GM12878 (cell line): ENCODE results near the gene CDCP2.

Experiments
- BMI1 ChIP-seq: fragments of 450-650 bp; IDR thresholded peaks from 2 replicates; pipeline ENCODE4 v1.6.1; 2016; ENCODE audit warnings: mild to moderate bottlenecking, moderate library complexity, borderline replicate concordance
- EZH2 ChIP-seq: IDR thresholded peaks from 2 replicates; pipeline ENCODE4 v1.6.1; 2012; ENCODE audit warnings: low read depth, mild to moderate bottlenecking, control low read depth, inconsistent platforms, low read length, borderline replicate concordance; ENCODE audit not compliant: control insufficient read depth
- KDM1A ChIP-seq: fragments of 200-600 bp; sonication (generic); IDR thresholded peaks from 2 replicates; pipeline ENCODE4 v1.6.1; 2016; ENCODE audit warnings: borderline replicate concordance
- MEF2A ChIP-seq: IDR thresholded peaks from 2 replicates; pipeline ENCODE4 v1.6.1; 2011; ENCODE audit warnings: low read depth, mild to moderate bottlenecking, low read length, moderate library complexity; ENCODE audit not compliant: insufficient read depth
- RAD51 ChIP-seq: fragments of 450-650 bp; IDR thresholded peaks from 2 replicates; pipeline ENCODE4 v1.6.1; 2016; ENCODE audit warnings: moderate library complexity, mild to moderate bottlenecking, inconsistent platforms
- RUNX3 ChIP-seq: IDR thresholded peaks from 2 replicates; pipeline ENCODE4 v1.6.1; 2012; ENCODE audit warnings: low read length, inconsistent platforms
- TF ChIP-seq, protein P1 (sequence below), 3 experiments: IDR thresholded peaks in 2 of 3; conservative IDR thresholded peaks in 1 of 3; 2 replicates each; pipeline ENCODE4 v1.5.1; 2011; ENCODE audit warnings: low read depth in 3 of 3, low read length in 3 of 3, mild to moderate bottlenecking in 3 of 3, control low read depth in 2 of 3, moderate library complexity in 2 of 3, inconsistent platforms in 1 of 3, mixed read lengths in 1 of 3; ENCODE audit not compliant: control insufficient read depth in 2 of 3, insufficient read depth in 1 of 3; ENCODE audit errors: extremely low read depth in 1 of 3

DNA sequence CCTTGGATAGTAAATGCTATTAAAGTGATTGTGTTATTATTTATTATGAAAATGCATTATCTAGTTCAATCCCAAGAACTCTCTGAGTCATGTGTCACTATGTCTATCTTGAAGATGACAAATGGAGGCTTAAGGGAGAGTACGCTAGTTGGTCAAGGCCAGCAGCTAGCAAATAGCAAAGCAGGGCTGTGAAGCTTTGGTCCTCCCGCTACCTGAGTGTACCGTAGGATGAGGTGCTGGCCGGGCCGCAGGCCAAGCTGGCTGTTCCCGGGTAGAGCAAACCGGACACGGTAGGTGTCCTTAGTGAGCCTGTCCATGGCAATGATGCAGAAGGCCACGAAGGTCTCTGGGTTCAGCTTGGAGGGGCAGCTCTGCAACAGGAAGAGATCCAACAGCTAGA lies 37.7 kb upstream of the CDCP2 start:
- no peak for TF ChIP-seq EZH2
- TF ChIP-seq BMI1: no peak
- no peak for TF ChIP-seq RAD51
- TF ChIP-seq RUNX3: no peak
- TF ChIP-seq, protein P1, sequence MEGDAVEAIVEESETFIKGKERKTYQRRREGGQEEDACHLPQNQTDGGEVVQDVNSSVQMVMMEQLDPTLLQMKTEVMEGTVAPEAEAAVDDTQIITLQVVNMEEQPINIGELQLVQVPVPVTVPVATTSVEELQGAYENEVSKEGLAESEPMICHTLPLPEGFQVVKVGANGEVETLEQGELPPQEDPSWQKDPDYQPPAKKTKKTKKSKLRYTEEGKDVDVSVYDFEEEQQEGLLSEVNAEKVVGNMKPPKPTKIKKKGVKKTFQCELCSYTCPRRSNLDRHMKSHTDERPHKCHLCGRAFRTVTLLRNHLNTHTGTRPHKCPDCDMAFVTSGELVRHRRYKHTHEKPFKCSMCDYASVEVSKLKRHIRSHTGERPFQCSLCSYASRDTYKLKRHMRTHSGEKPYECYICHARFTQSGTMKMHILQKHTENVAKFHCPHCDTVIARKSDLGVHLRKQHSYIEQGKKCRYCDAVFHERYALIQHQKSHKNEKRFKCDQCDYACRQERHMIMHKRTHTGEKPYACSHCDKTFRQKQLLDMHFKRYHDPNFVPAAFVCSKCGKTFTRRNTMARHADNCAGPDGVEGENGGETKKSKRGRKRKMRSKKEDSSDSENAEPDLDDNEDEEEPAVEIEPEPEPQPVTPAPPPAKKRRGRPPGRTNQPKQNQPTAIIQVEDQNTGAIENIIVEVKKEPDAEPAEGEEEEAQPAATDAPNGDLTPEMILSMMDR (IDR thresholded peaks at IDR 0.05 in 2 of 3, conservative IDR thresholded peaks at IDR 0.05 in 1 of 3; ENCODE audit: control insufficient read depth in 2 of 3, extremely low read depth in 1 of 3, insufficient read depth in 1 of 3, low read depth in 3 of 3, low read length in 3 of 3): no peak
- TF ChIP-seq KDM1A: no peak
- TF ChIP-seq MEF2A: no peak
